Measurements from ENCODE around the gene TMEM125. TPM values are rescaled to one million over a fixed set of nuclear protein-coding genes. Genes with fewer than 3 reads are reported as not detected.

TMEM125 gene
- total and polyA plus RNA-seq, 12 donors: 0.15 to 0.37 (median 0.22) TPM; not detected in 6

DNA sequence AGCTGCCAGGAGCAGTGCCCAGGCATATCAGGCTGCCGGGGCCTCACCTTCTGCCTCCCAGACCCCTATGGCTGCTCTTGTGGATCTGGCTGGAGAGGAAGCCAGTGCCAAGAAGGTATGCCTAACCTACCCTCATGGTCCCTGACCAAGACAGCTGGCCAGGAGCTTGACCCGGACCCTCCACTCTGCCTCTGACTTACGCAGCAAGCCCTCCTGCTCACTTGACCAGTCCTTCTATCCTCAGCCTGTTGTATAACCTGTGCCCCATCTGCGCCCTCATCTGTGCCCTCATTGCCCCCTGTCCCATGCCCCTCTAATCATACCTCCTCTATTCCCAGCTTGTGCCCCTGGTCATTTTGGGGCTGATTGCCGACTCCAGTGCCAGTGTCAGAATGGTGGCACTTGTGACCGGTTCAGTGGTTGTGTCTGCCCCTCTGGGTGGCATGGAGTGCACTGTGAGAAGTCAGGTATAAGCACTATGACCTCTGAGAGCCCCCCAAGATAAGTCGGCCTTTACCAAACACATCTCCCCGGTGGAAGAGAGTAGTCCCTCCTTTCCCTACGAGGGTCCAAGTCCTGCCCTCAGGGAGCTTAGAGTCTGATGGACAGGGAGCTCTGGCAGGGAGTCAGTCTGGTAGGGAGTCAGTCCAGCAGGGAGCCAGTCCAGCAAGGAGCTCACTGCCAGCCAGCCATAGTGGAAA, 37.8 kb downstream of the TMEM125 start:
- 92 to 95% methylated on average over 9 of the region's 9 CpGs for WGBS, 2 donors
- no peak overlapping the region for H3K27ac ChIP-seq
- TF ChIP-seq, protein P1, sequence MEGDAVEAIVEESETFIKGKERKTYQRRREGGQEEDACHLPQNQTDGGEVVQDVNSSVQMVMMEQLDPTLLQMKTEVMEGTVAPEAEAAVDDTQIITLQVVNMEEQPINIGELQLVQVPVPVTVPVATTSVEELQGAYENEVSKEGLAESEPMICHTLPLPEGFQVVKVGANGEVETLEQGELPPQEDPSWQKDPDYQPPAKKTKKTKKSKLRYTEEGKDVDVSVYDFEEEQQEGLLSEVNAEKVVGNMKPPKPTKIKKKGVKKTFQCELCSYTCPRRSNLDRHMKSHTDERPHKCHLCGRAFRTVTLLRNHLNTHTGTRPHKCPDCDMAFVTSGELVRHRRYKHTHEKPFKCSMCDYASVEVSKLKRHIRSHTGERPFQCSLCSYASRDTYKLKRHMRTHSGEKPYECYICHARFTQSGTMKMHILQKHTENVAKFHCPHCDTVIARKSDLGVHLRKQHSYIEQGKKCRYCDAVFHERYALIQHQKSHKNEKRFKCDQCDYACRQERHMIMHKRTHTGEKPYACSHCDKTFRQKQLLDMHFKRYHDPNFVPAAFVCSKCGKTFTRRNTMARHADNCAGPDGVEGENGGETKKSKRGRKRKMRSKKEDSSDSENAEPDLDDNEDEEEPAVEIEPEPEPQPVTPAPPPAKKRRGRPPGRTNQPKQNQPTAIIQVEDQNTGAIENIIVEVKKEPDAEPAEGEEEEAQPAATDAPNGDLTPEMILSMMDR (IDR thresholded peaks at IDR 0.05): no peak
- H3K27me3 ChIP-seq: no peaks in the 10 kb centered on the region
- H3K4me1 ChIP-seq: peaks cover 3 to 42% (median 19%) of the 10 kb centered on the region in 9 donors
- no peak overlapping the region for H3K4me3 ChIP-seq
- H3K36me3 ChIP-seq: peaks cover 0 to 69% (median 0%) of the 10 kb centered on the region in 9 donors
- DNase-seq (no peak), ATAC-seq (no peak)
- no peaks in the 10 kb centered on the region for H3K9me3 ChIP-seq
- intact Hi-C loops (cut with DNase I): no loop called here

DNA sequence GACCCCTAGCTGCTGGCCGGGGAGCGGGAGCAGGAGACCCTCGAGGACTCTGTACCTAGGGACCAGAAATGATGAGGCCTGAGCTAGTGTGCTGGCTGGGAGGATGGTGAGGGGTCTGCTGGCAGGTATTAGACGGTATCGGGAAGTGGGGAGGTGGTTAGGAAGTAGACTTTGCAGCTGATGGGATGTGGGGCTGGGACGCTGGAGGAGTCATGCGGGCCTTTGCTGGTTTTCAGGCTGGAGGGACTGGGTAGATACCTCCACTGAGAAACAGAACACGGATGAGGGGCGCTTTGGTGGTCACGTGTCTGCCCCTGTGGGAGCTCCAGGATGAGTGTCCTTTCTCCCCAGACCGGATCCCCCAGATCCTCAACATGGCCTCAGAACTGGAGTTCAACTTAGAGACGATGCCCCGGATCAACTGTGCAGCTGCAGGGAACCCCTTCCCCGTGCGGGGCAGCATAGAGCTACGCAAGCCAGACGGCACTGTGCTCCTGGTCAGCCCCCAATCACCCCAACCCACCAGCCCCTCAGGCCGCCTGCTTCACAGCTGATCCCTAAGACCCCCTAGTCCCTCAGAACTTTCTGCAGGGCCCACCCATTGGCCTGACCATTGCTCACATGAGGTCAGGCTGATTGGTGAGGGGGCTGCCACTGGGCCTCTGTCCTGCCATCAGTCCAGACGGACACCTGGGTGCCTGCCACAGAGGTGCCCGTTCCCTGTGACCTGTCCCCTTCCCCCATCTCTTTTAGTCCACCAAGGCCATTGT, 39.0 kb downstream of the TMEM125 start:
- Histone ChIP-seq H3K4me3 (no peak overlapping the region), H3K4me1 (peaks cover 3 to 29% (median 8%) of the 10 kb centered on the region in 9 donors), H3K9me3 (no peaks in the 10 kb centered on the region), H3K27me3 (no peaks in the 10 kb centered on the region), H3K27ac (no peak overlapping the region), H3K36me3 (peaks cover 0 to 81% (median 0%) of the 10 kb centered on the region in 9 donors)
- TF ChIP-seq, protein P1 (IDR thresholded peaks at IDR 0.05): no peak
- intact Hi-C loops (cut with DNase I): no loop called here
- ATAC-seq (no peak), DNase-seq (no peak)
- 93 to 94% methylated on average over 20 of the region's 20 CpGs for WGBS, 2 donors

DNA sequence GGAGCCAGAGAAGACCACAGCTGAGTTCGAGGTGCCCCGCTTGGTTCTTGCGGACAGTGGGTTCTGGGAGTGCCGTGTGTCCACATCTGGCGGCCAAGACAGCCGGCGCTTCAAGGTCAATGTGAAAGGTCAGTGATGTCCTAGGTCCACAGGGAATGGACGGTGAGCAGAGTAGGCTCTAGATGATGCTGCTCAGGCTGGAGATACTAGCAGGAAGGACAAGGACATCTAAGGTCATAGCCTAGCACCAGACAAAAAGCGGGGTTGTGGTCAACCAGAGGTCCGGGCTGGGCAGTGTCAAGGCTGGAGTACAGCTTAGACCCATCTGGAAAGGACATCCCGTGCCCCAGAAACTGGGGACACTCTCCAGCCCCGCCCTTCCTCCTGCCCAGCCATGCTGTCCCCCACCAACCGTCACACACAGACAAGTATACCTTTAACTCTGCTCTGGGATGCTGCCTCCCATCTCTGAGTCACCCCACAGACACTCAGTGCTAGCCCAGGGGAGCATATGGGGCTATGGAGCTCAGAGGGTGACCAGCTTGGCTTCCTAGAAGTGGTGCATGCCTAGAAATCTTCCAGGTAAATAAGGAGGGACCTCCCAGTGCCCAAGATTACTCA, 39.7 kb downstream of the TMEM125 start:
- ATAC-seq: no peak
- no peak overlapping the region for H3K4me3 ChIP-seq
- peaks cover under 1 to 23% (median 5%) of the 10 kb centered on the region in 9 donors for H3K4me1 ChIP-seq
- H3K27me3 ChIP-seq: no peaks in the 10 kb centered on the region
- TF ChIP-seq, protein P1 (IDR thresholded peaks at IDR 0.05): no peak
- no peak for DNase-seq
- WGBS, 2 donors: 87 to 88% methylated on average over 13 of the region's 13 CpGs
- H3K9me3 ChIP-seq: no peaks in the 10 kb centered on the region
- intact Hi-C loops (cut with DNase I): no loop called here
- peaks cover 0 to 86% (median 0%) of the 10 kb centered on the region in 9 donors for H3K36me3 ChIP-seq
- H3K27ac ChIP-seq: no peak overlapping the region

DNA sequence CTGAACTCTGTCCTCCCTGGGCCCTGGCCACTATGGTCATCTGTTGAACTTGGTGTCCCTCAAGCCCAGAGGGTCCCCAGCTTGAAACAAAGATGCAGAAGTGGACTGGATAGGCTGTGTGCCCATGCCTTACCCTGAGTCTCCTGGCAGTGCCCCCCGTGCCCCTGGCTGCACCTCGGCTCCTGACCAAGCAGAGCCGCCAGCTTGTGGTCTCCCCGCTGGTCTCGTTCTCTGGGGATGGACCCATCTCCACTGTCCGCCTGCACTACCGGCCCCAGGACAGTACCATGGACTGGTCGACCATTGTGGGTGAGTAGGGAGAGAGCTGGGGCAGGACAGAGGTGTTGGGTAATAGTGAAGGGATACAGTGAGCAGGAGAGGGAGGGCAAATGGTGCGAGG, 41.7 kb downstream of the TMEM125 start:
- no peaks in the 10 kb centered on the region for H3K27me3 ChIP-seq
- TF ChIP-seq, protein P1 (IDR thresholded peaks at IDR 0.05): no peak
- no peak overlapping the region for H3K4me3 ChIP-seq
- H3K4me1 ChIP-seq: peaks cover 0 to 17% (median 0%) of the 10 kb centered on the region in 9 donors
- H3K9me3 ChIP-seq: no peaks in the 10 kb centered on the region
- H3K27ac ChIP-seq: no peak overlapping the region
- DNase-seq: no peak
- intact Hi-C loops (cut with DNase I): no loop called here
- WGBS, 2 donors: 95 to 97% methylated on average over 9 of the region's 9 CpGs
- ATAC-seq: no peak
- peaks cover 0 to 89% (median 0%) of the 10 kb centered on the region in 9 donors for H3K36me3 ChIP-seq
